WTC11 (cell line): ENCODE measurements around the gene MIER1. TPM values are rescaled to one million over a fixed set of nuclear protein-coding genes. Genes with fewer than 3 reads are reported as not detected.

Experiments used
- ATAC-seq: fragments of 200-7000 bp; cut with Tn5 transposase; 2 replicates; pipeline ENCODE4 v1.10.0; 2021; ENCODE audit warnings: mild to moderate bottlenecking, moderate library complexity
- CTCF ChIA-PET: fragments of 300-600 bp; sonication (Branson Sonifier 250); formaldehyde crosslinking; loops from one replicate; lab custom pipeline; 2021; ENCODE audit warnings: antibody characterized with exemption; lab: Charles Lee
- POLR2A ChIA-PET: fragments of 350-600 bp; sonication (Branson Sonifier 250); formaldehyde crosslinking; loops from one replicate; lab custom pipeline; 2021; ENCODE audit warnings: antibody characterized with exemption; lab: Charles Lee
- DNase-seq: peaks from one replicate; pipeline ENCODE4 v3.0.0; 2021; ENCODE audit warnings: low spot score
- H3K27ac Mint-ChIP-seq: 2 replicates; pipeline ENCODE4 v1.8.0; 2021; ENCODE audit warnings: mixed read lengths
- H3K27me3 Mint-ChIP-seq: 2 replicates; pipeline ENCODE4 v1.8.0; 2021; ENCODE audit warnings: low read depth, mild to moderate bottlenecking, moderate library complexity, mixed read lengths
- H3K36me3 Mint-ChIP-seq: 2 replicates; pipeline ENCODE4 v1.8.0; 2021; ENCODE audit warnings: mixed read lengths
- H3K4me1 Mint-ChIP-seq: 2 replicates; pipeline ENCODE4 v1.8.0; 2022; ENCODE audit warnings: mixed read lengths
- H3K4me3 Mint-ChIP-seq: 2 replicates; pipeline ENCODE4 v1.8.0; 2021; ENCODE audit warnings: mild to moderate bottlenecking, moderate library complexity, mixed read lengths
- H3K9me3 Mint-ChIP-seq: 2 replicates; pipeline ENCODE4 v1.8.0; 2021; ENCODE audit warnings: mixed read lengths
- CREM ChIP-seq: sonication (generic); formaldehyde crosslinking; IDR thresholded peaks from 2 replicates; pipeline ENCODE4 v1.8.1; 2022; ENCODE audit warnings: mild to moderate bottlenecking, missing genetic modification reagents, moderate library complexity
- CTCF ChIP-seq: fragments of 200-600 bp; IDR thresholded peaks from 2 replicates; pipeline ENCODE4 v1.8.0; 2022; ENCODE audit warnings: antibody characterized with exemption
- FOXP1 ChIP-seq: sonication (generic); formaldehyde crosslinking; IDR thresholded peaks from 2 replicates; pipeline ENCODE4 v1.8.0; 2022; ENCODE audit warnings: missing genetic modification reagents, mild to moderate bottlenecking, moderate library complexity, borderline replicate concordance
- GRHL2 ChIP-seq: fragments of 250-450 bp; sonication (Bioruptor Pico); IDR thresholded peaks from 2 replicates; pipeline ENCODE4 v1.8.0; 2022; ENCODE audit warnings: mild to moderate bottlenecking, moderate library complexity; ENCODE audit not compliant: insufficient replicate concordance, severe bottlenecking
- JAZF1 ChIP-seq: fragments of 250-450 bp; sonication (Bioruptor Pico); IDR thresholded peaks from 2 replicates; pipeline ENCODE4 v1.9.0; 2021; ENCODE audit warnings: moderate library complexity, mild to moderate bottlenecking, inconsistent platforms
- JUN ChIP-seq: sonication (generic); formaldehyde crosslinking; IDR thresholded peaks from 2 replicates; pipeline ENCODE4 v1.8.0; 2023; ENCODE audit warnings: mild to moderate bottlenecking, missing genetic modification reagents
- MYBL2 ChIP-seq: sonication (generic); formaldehyde crosslinking; IDR thresholded peaks from 2 replicates; pipeline ENCODE4 v1.8.1; 2023; ENCODE audit warnings: mild to moderate bottlenecking, moderate library complexity, missing genetic modification reagents
- NFE2L1 ChIP-seq: sonication (generic); formaldehyde crosslinking; IDR thresholded peaks from 2 replicates; pipeline ENCODE4 v1.8.1; 2023; ENCODE audit warnings: missing genetic modification reagents
- PRRX2 ChIP-seq: fragments of 250-450 bp; sonication (Bioruptor Pico); IDR thresholded peaks from 2 replicates; pipeline ENCODE4 v1.8.0; 2021; ENCODE audit warnings: mild to moderate bottlenecking
- RELA ChIP-seq: sonication (generic); formaldehyde crosslinking; IDR thresholded peaks from 2 replicates; pipeline ENCODE4 v1.8.1; 2022; ENCODE audit warnings: missing genetic modification reagents, mild to moderate bottlenecking, borderline replicate concordance
- SMAD3 ChIP-seq: sonication (generic); formaldehyde crosslinking; IDR thresholded peaks from 2 replicates; pipeline ENCODE4 v1.8.0; 2022; ENCODE audit warnings: missing genetic modification reagents, mild to moderate bottlenecking, borderline replicate concordance
- SP1 ChIP-seq: sonication (generic); formaldehyde crosslinking; conservative IDR thresholded peaks from 2 replicates; pipeline ENCODE4 v1.8.1; 2022; ENCODE audit warnings: missing genetic modification reagents
- ZBTB21 ChIP-seq: sonication (generic); formaldehyde crosslinking; IDR thresholded peaks from 2 replicates; pipeline ENCODE4 v1.8.1; 2023; ENCODE audit warnings: mild to moderate bottlenecking, missing genetic modification reagents, borderline replicate concordance
- ZBTB43 ChIP-seq: sonication (generic); formaldehyde crosslinking; IDR thresholded peaks from 2 replicates; pipeline ENCODE4 v1.8.1; 2023; ENCODE audit warnings: mild to moderate bottlenecking, missing genetic modification reagents
- ZNF121 ChIP-seq: sonication (generic); formaldehyde crosslinking; IDR thresholded peaks from 2 replicates; pipeline ENCODE4 v1.8.0; 2023; ENCODE audit warnings: missing genetic modification reagents
- ZNF138 ChIP-seq: sonication (generic); formaldehyde crosslinking; conservative IDR thresholded peaks from 2 replicates; pipeline ENCODE4 v1.8.1; 2022; ENCODE audit warnings: mild to moderate bottlenecking, moderate library complexity, missing genetic modification reagents
- ZNF396 ChIP-seq: fragments of 250-450 bp; sonication (Bioruptor Pico); IDR thresholded peaks from 2 replicates; pipeline ENCODE4 v1.8.0; 2021; ENCODE audit warnings: mild to moderate bottlenecking, moderate library complexity, borderline replicate concordance
- total RNA-seq: library from RNA; stranded (reverse); gene quantifications from 3 replicates; pipeline ENCODE4 v1.2.3, GENCODE V29; 2021
- TF ChIP-seq, protein P1 (sequence below): sonication (generic); formaldehyde crosslinking; IDR thresholded peaks from 2 replicates; pipeline ENCODE4 v1.8.0; 2022; ENCODE audit warnings: mild to moderate bottlenecking, missing genetic modification reagents
- TF ChIP-seq, protein P2 (sequence below): sonication (generic); formaldehyde crosslinking; IDR thresholded peaks from 2 replicates; pipeline ENCODE4 v1.8.0; 2023; ENCODE audit warnings: missing genetic modification reagents
- TF ChIP-seq, protein P3 (sequence below): fragments of 250-450 bp; sonication (Bioruptor Pico); IDR thresholded peaks from 2 replicates; pipeline ENCODE4 v1.9.0; 2021; ENCODE audit warnings: moderate library complexity, mild to moderate bottlenecking, inconsistent platforms, borderline replicate concordance
- TF ChIP-seq, protein P4 (sequence below): sonication (generic); formaldehyde crosslinking; IDR thresholded peaks from 2 replicates; pipeline ENCODE4 v1.8.0; 2022; ENCODE audit warnings: mild to moderate bottlenecking, missing genetic modification reagents
- TF ChIP-seq, protein P5 (sequence below): sonication (generic); formaldehyde crosslinking; conservative IDR thresholded peaks from 2 replicates; pipeline ENCODE4 v1.8.1; 2022; ENCODE audit warnings: mild to moderate bottlenecking, missing genetic modification reagents

MIER1 gene
- total RNA-seq, 1 experiment from 2014 or later: 31.0 TPM

- TF ChIP-seq, protein P1, sequence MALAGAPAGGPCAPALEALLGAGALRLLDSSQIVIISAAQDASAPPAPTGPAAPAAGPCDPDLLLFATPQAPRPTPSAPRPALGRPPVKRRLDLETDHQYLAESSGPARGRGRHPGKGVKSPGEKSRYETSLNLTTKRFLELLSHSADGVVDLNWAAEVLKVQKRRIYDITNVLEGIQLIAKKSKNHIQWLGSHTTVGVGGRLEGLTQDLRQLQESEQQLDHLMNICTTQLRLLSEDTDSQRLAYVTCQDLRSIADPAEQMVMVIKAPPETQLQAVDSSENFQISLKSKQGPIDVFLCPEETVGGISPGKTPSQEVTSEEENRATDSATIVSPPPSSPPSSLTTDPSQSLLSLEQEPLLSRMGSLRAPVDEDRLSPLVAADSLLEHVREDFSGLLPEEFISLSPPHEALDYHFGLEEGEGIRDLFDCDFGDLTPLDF (CRISPR knock-in tag): no peak
- TF ChIP-seq CREM (CRISPR knock-in tag) (no peak), SP1 (CRISPR knock-in tag) (no peak), MYBL2 (CRISPR knock-in tag) (no peak), FOXP1 (CRISPR knock-in tag) (no peak), ZBTB43 (CRISPR knock-in tag) (no peak), PRRX2 (CRISPR knock-in tag) (no peak)
- TF ChIP-seq, protein P2, sequence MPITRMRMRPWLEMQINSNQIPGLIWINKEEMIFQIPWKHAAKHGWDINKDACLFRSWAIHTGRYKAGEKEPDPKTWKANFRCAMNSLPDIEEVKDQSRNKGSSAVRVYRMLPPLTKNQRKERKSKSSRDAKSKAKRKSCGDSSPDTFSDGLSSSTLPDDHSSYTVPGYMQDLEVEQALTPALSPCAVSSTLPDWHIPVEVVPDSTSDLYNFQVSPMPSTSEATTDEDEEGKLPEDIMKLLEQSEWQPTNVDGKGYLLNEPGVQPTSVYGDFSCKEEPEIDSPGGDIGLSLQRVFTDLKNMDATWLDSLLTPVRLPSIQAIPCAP: no peak
- TF ChIP-seq, protein P3, sequence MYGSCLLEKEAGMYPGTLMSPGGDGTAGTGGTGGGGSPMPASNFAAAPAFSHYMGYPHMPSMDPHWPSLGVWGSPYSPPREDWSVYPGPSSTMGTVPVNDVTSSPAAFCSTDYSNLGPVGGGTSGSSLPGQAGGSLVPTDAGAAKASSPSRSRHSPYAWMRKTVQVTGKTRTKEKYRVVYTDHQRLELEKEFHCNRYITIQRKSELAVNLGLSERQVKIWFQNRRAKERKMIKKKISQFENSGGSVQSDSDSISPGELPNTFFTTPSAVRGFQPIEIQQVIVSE (CRISPR knock-in tag): no peak
- TF ChIP-seq, protein P4, sequence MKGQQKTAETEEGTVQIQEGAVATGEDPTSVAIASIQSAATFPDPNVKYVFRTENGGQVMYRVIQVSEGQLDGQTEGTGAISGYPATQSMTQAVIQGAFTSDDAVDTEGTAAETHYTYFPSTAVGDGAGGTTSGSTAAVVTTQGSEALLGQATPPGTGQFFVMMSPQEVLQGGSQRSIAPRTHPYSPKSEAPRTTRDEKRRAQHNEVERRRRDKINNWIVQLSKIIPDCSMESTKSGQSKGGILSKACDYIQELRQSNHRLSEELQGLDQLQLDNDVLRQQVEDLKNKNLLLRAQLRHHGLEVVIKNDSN (CRISPR knock-in tag): no peak
These were observed 13.8 kb downstream of the MIER1 start (continued) for GRCh38 chr1:66938613-66939012.

GRCh38 chr1:66940981-66941380, 16.2 kb downstream of the MIER1 start:
- Mint-ChIP-seq H3K9me3 (no peaks in the 10 kb centered on the region), H3K4me1 (peaks cover 27% of the 10 kb centered on the region), H3K4me3 (no peak overlapping the region), H3K27ac (no peak overlapping the region), H3K36me3 (peaks cover 4% of the 10 kb centered on the region), H3K27me3 (no peaks in the 10 kb centered on the region)
- CTCF ChIA-PET: no interaction called here
- no peak for ATAC-seq
- no peak for TF ChIP-seq JAZF1 (CRISPR knock-in tag)
- TF ChIP-seq NFE2L1 (CRISPR knock-in tag): no peak
- no peak for TF ChIP-seq RELA
- TF ChIP-seq SMAD3 (CRISPR knock-in tag): no peak
- TF ChIP-seq ZBTB21 (CRISPR knock-in tag): no peak
- TF ChIP-seq, protein P5, sequence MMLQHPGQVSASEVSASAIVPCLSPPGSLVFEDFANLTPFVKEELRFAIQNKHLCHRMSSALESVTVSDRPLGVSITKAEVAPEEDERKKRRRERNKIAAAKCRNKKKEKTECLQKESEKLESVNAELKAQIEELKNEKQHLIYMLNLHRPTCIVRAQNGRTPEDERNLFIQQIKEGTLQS (CRISPR knock-in tag): no peak
- TF ChIP-seq ZNF396 (CRISPR knock-in tag): no peak
- no peak for TF ChIP-seq GRHL2 (CRISPR knock-in tag)
- TF ChIP-seq ZNF138 (CRISPR knock-in tag): no peak
- DNase-seq: no peak
- POLR2A ChIA-PET: no interaction called here

GRCh38 chr1:66943361-66943969, 18.7 kb downstream of the MIER1 start:
- no peaks in the 10 kb centered on the region for H3K27me3 Mint-ChIP-seq
- no peaks in the 10 kb centered on the region for H3K9me3 Mint-ChIP-seq
- DNase-seq: no peak
- TF ChIP-seq JUN (CRISPR knock-in tag) (no peak), ZNF121 (0 out of 2 replicates have a peak, but pooled peaks have one; percentile 17), CTCF (no peak), ZBTB21 (CRISPR knock-in tag) (no peak)
- TF ChIP-seq, all 79 proteins: peak for 1
- Mint-ChIP-seq H3K4me3 (no peak overlapping the region), H3K4me1 (peaks cover 22% of the 10 kb centered on the region), H3K27ac (peak overlapping the region; percentile 92), H3K36me3 (peaks cover 23% of the 10 kb centered on the region)
- ATAC-seq: no peak
- ChIA-PET CTCF (no interaction called here), POLR2A (no interaction called here)
